Activated naive CD4-positive, alpha-beta T cell treated with anti-CD3 and anti-CD28 coated beads, Interleukin-2, amount 10 ng/mL, durations not matched to agents 7 days and 5 days (primary cell): ENCODE data around the gene SGPL1.
"Not testable (repeated sequence)": the region's sequence is repeated elsewhere in the genome, so short reads cannot be mapped to it uniquely, and the experiment has no call there.

ENCODE experiments used
- CTCF ChIA-PET: fragments of 350-600 bp; sonication (Branson Sonifier 250); formaldehyde crosslinking; loops from one replicate; lab custom pipeline; 2021; ENCODE audit warnings: antibody characterized with exemption; lab: Charles Lee
- DNase-seq: peaks from one replicate; pipeline ENCODE4 v3.0.0-alpha.2; 2020
- H3K27ac Mint-ChIP-seq: one replicate; pipeline ENCODE4 v1.8.0; 2021; ENCODE audit warnings: mild to moderate bottlenecking, moderate library complexity, mixed read lengths
- H3K27me3 Mint-ChIP-seq: one replicate; pipeline ENCODE4 v1.8.0; 2021; ENCODE audit warnings: mild to moderate bottlenecking, mixed read lengths
- H3K36me3 Mint-ChIP-seq: one replicate; pipeline ENCODE4 v1.8.0; 2021; ENCODE audit warnings: mixed read lengths
- H3K4me1 Mint-ChIP-seq: one replicate; pipeline ENCODE4 v1.8.0; 2021; ENCODE audit warnings: mixed read lengths
- H3K4me3 Mint-ChIP-seq: one replicate; pipeline ENCODE4 v1.8.0; 2021; ENCODE audit warnings: mild to moderate bottlenecking, moderate library complexity, mixed read lengths
- H3K9me3 Mint-ChIP-seq: one replicate; pipeline ENCODE4 v1.8.0; 2021; ENCODE audit warnings: mixed read lengths

Gene SGPL1

GRCh38 chr10:70912556-70912955 is 96.8 kb downstream of the SGPL1 start:
- H3K27ac Mint-ChIP-seq: no peak overlapping the region
- peaks cover 3% of the 10 kb centered on the region for H3K9me3 Mint-ChIP-seq
- no peak overlapping the region for H3K4me3 Mint-ChIP-seq
- DNase-seq: no peak
- no peaks in the 10 kb centered on the region for H3K4me1 Mint-ChIP-seq
- H3K36me3 Mint-ChIP-seq: no peaks in the 10 kb centered on the region
- H3K27me3 Mint-ChIP-seq: peaks cover 13% of the 10 kb centered on the region
- CTCF ChIA-PET: interaction anchor here (1.8 kb wide), 1 partner anchor 12 kb away, joined by 3 read pairs; no protein-coding TSS in a partner anchor

DNA sequence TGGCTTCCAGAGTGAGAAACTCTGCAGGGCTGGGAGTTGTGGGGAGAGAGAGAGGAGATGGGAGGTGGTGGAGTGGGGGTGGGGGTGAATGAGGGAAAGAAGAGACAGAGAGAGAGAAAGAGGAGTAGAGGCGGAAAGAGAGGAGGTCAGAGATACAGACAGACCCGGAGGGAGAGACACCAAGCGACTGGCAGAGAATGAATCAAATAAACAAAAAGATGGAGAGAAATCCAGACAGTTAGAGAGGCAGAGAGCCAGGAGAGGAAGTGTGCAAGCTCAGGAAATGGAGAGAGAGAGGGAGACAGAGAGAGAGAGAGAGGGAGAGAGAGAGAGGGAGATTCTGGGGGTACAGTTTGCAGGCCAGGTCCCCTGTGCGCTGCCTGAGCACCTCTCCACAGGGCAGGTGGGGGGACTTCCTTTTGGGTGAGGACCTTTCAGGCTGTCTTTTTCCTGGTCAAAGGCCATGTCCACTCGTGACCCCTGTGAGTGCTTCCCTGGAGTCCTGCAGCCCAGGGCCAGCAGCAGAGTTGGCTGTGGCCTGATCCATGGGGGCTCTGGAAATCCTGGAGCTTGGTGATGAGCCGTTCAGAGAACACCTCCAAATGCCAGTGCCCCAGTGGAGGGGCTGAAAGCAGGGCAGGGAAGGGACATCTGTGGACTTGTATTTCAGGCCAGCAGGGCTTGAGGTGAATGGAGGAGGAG is 97.6 kb downstream of the SGPL1 start:
- CTCF ChIA-PET: interaction anchor here (1.0 to 1.8 kb wide), 2 partner anchors 11 to 12 kb away, joined by 3 read pairs; no protein-coding TSS in a partner anchor
- no peak overlapping the region for H3K4me3 Mint-ChIP-seq
- no peaks in the 10 kb centered on the region for H3K36me3 Mint-ChIP-seq
- peaks cover 3% of the 10 kb centered on the region for H3K9me3 Mint-ChIP-seq
- H3K27me3 Mint-ChIP-seq: peaks cover 19% of the 10 kb centered on the region
- no peak overlapping the region for H3K27ac Mint-ChIP-seq
- H3K4me1 Mint-ChIP-seq: no peaks in the 10 kb centered on the region
- no peak for DNase-seq

- no peaks in the 10 kb centered on the region for H3K4me1 Mint-ChIP-seq
- CTCF ChIA-PET: interaction anchor here (1.0 to 1.8 kb wide), 2 partner anchors 11 to 12 kb away, joined by 3 read pairs; no protein-coding TSS in a partner anchor
- peaks cover 19% of the 10 kb centered on the region for H3K27me3 Mint-ChIP-seq
- H3K9me3 Mint-ChIP-seq: peaks cover 3% of the 10 kb centered on the region
- H3K36me3 Mint-ChIP-seq: no peaks in the 10 kb centered on the region
- DNase-seq: no peak
- no peak overlapping the region for H3K27ac Mint-ChIP-seq
- no peak overlapping the region for H3K4me3 Mint-ChIP-seq
Observed at GRCh38 chr10:70913893-70914240, 98.1 kb downstream of the SGPL1 start.

DNA sequence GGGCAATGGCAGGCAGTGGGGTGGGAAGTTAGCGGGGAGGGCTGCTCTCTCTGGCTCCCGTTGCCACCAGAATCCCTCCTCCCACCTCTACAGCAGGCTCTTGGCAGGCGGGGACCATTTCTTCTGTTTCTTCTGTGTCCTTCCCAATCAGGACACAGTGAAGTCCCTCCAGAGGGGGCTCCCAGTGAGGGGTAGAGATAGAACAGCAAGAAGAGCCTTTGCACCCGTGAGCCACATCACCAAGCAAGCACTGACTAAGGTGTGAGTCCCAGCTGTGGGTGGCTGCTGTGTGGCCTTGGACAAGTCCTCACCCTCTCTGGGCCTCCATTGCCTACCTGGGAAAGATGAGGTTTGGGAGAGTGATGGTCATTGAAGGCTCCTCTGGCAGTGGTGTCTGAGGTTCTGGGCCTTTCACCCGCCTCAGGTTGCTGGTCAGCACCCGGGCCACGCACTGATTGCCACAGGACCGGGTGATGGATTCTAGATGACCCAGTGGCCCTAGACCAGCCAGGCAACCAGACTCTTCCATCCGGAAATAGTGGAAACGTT is 98.6 kb downstream of the SGPL1 start:
- no peaks in the 10 kb centered on the region for H3K36me3 Mint-ChIP-seq
- CTCF ChIA-PET: no interaction called here
- peaks cover 19% of the 10 kb centered on the region for H3K27me3 Mint-ChIP-seq
- H3K9me3 Mint-ChIP-seq: peaks cover 3% of the 10 kb centered on the region
- H3K27ac Mint-ChIP-seq: no peak overlapping the region
- no peaks in the 10 kb centered on the region for H3K4me1 Mint-ChIP-seq
- H3K4me3 Mint-ChIP-seq: no peak overlapping the region
- DNase-seq: no peak

- Mint-ChIP-seq H3K27ac (no peak overlapping the region), H3K4me3 (no peak overlapping the region), H3K27me3 (peaks cover 26% of the 10 kb centered on the region), H3K4me1 (no peaks in the 10 kb centered on the region), H3K36me3 (no peaks in the 10 kb centered on the region), H3K9me3 (peaks cover 3% of the 10 kb centered on the region)
- CTCF ChIA-PET: no interaction called here
- no peak for DNase-seq
Observed at GRCh38 chr10:70915206-70915605, 99.5 kb downstream of the SGPL1 start.

DNA sequence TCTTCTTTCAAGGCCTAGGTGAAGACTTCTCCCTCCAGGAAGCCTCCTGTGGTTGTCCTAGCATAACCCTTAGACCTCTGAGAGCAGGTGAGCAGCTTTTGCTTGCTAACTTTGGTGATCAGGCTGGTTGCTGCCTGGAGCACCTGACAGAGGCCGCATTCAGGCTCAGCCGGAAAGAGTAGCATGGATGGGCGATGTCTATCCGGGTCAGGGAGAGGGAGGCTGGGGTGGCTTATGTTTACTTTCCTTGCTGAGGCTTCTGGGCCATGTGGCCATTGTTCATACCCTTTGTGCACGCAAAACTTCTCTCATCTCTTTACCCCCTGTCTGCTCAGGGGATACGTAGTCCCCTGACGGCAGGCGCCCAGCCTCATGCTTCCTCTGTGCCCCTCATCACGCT is 100.1 kb downstream of the SGPL1 start:
- no peak for DNase-seq
- no peaks in the 10 kb centered on the region for H3K36me3 Mint-ChIP-seq
- no peak overlapping the region for H3K4me3 Mint-ChIP-seq
- H3K27ac Mint-ChIP-seq: no peak overlapping the region
- peaks cover 3% of the 10 kb centered on the region for H3K9me3 Mint-ChIP-seq
- CTCF ChIA-PET: no interaction called here
- no peaks in the 10 kb centered on the region for H3K4me1 Mint-ChIP-seq
- H3K27me3 Mint-ChIP-seq: peaks cover 26% of the 10 kb centered on the region

DNA sequence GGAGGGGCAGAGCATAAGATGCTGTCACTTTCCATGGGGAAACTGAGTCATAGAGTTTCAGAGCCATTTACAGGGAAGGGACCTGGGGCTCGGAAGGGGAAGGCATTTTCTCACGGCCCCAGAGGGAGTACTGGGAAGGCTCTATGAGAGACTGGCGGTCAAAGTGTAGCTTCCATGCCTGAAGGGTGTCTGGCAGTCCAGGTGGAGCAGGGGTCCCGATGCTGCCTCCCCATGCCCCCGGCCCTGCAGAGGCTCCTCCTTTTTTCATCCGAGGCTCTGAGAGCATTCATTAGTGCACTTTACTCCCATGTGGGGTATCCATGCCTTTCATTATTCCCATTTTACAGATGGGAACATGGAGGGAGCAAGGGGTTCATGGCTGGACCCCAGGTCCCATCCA is 100.5 kb downstream of the SGPL1 start:
- no peaks in the 10 kb centered on the region for H3K36me3 Mint-ChIP-seq
- no peak for DNase-seq
- peaks cover 3% of the 10 kb centered on the region for H3K9me3 Mint-ChIP-seq
- peaks cover 26% of the 10 kb centered on the region for H3K27me3 Mint-ChIP-seq
- H3K4me3 Mint-ChIP-seq: no peak overlapping the region
- CTCF ChIA-PET: no interaction called here
- no peak overlapping the region for H3K27ac Mint-ChIP-seq
- H3K4me1 Mint-ChIP-seq: no peaks in the 10 kb centered on the region

- Mint-ChIP-seq H3K27me3 (peaks cover 32% of the 10 kb centered on the region), H3K36me3 (no peaks in the 10 kb centered on the region), H3K4me1 (no peaks in the 10 kb centered on the region), H3K4me3 (no peak overlapping the region), H3K9me3 (no peaks in the 10 kb centered on the region), H3K27ac (no peak overlapping the region)
- CTCF ChIA-PET: no interaction called here
- DNase-seq: no peak
Observed at GRCh38 chr10:70917226-70917625, 101.5 kb downstream of the SGPL1 start.

DNA sequence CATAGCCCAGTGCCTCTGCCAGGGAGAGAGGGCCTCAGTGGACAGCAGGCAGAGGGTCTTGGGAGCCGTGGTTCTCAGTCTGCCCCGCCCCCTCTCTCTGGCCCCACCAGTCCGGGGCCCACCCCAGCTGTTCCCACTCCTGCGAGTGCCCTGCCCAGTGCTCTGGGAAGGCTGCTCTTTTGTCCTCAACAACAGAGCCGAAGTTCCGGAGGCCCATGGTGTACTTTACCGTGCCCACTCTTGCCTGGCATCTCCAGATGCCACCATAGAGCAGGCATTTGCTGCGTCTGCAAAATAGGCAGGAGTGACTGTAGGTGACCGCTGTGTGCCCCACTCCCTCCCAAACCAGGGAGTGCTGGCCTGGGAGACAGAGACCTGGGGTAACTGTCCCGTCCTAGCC is 101.9 kb downstream of the SGPL1 start:
- CTCF ChIA-PET: no interaction called here
- H3K27me3 Mint-ChIP-seq: peaks cover 32% of the 10 kb centered on the region
- H3K9me3 Mint-ChIP-seq: no peaks in the 10 kb centered on the region
- no peak for DNase-seq
- H3K4me3 Mint-ChIP-seq: no peak overlapping the region
- H3K36me3 Mint-ChIP-seq: no peaks in the 10 kb centered on the region
- no peaks in the 10 kb centered on the region for H3K4me1 Mint-ChIP-seq
- no peak overlapping the region for H3K27ac Mint-ChIP-seq

DNA sequence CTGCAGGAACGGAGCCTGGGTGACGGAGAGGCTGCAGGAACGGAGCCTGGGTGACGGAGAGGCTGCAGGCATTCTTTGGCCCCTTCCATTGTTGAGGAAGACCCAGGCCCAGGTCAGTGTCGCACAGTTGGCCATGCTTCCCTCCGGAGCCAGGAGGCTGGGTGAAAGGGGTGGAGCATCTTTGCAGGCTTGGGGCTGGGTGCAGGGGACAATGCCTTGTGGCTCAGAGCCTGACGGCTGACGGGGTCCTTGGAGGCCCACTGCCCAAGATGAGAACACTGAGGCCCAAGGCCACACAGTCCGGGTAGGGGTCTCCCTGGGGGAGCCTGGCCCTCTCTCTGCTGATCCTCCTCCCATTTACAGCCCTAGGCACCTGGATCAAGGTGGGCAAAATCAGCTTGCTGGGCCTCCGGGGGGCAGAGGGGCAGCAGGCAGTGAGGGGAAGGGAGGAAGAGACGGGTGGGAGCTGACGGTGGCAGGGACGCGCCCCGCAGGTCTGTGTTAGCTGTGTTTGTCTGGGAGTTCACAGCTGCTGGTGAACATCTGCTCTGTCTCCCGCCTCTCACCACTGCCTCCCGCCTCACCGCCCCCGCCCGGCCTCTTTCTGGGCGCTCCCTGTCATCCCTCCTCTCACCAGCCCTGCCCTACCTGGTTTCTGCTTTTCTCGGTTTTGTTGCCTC is 103.2 kb downstream of the SGPL1 start:
- Mint-ChIP-seq H3K4me3 (no peak overlapping the region), H3K36me3 (no peaks in the 10 kb centered on the region), H3K27ac (no peak overlapping the region), H3K27me3 (peaks cover 31% of the 10 kb centered on the region), H3K9me3 (no peaks in the 10 kb centered on the region), H3K4me1 (no peaks in the 10 kb centered on the region)
- CTCF ChIA-PET: no interaction called here
- DNase-seq: no peak

GRCh38 chr10:70919906-70920305 is 104.2 kb downstream of the SGPL1 start:
- DNase-seq, H3K9me3 Mint-ChIP-seq, H3K4me3 Mint-ChIP-seq, H3K27ac Mint-ChIP-seq, H3K4me1 Mint-ChIP-seq, H3K36me3 Mint-ChIP-seq, CTCF ChIA-PET: not testable (repeated sequence)
- peaks cover 34% of the 10 kb centered on the region for H3K27me3 Mint-ChIP-seq

GRCh38 chr10:70920519-70920918 is 104.8 kb downstream of the SGPL1 start:
- Mint-ChIP-seq H3K4me1 (peaks cover 4% of the 10 kb centered on the region), H3K36me3 (no peaks in the 10 kb centered on the region), H3K27ac (no peak overlapping the region), H3K27me3 (peaks cover 32% of the 10 kb centered on the region), H3K4me3 (no peak overlapping the region), H3K9me3 (no peaks in the 10 kb centered on the region)
- DNase-seq: no peak
- CTCF ChIA-PET: no interaction called here

DNA sequence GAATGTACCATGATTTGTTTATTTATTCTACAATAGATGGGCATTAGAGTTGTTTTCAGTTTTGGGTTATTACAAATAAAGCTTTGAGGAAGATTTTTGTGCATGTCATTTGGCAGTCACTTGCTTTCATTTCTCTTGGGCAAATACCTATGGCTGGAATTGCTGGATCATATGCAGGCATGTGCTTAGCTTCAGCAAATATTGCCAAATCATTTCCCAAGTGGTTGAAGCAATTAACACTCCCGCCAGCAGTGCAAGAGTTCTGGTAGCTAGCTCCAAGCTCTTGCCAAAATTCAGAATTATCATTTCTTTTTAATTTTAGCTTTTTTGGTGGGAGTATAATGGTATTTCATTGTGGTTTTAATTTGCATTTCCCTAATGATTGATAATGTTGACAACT is 105.5 kb downstream of the SGPL1 start:
- CTCF ChIA-PET: interaction anchor here (0.7 to 1.5 kb wide), 2 partner anchors 17 to 369 kb away, joined by 4 to 5 read pairs; no protein-coding TSS in a partner anchor
- H3K4me3 Mint-ChIP-seq: no peak overlapping the region
- no peak for DNase-seq
- no peak overlapping the region for H3K27ac Mint-ChIP-seq
- H3K27me3 Mint-ChIP-seq: peaks cover 27% of the 10 kb centered on the region
- H3K4me1 Mint-ChIP-seq: peaks cover 4% of the 10 kb centered on the region
- no peaks in the 10 kb centered on the region for H3K36me3 Mint-ChIP-seq
- H3K9me3 Mint-ChIP-seq: no peaks in the 10 kb centered on the region

- Mint-ChIP-seq H3K36me3 (no peaks in the 10 kb centered on the region), H3K4me3 (no peak overlapping the region), H3K4me1 (peaks cover 4% of the 10 kb centered on the region), H3K27ac (no peak overlapping the region), H3K27me3 (peaks cover 21% of the 10 kb centered on the region), H3K9me3 (no peaks in the 10 kb centered on the region)
- DNase-seq: no peak
- CTCF ChIA-PET: interaction anchor here (0.9 to 4.6 kb wide), 7 partner anchors 11 to 462 kb away, joined by 3 to 22 read pairs (median 11); no protein-coding TSS in a partner anchor
Observed at GRCh38 chr10:70923696-70924095, 107.9 kb downstream of the SGPL1 start.
